ENCODE measurements around the gene CNTN1. TPM values are rescaled to one million over a fixed set of nuclear protein-coding genes. Genes with fewer than 3 reads are reported as not detected.

The CNTN1 gene
- total and polyA plus RNA-seq, 9 of the 15 experiments (the other 6 are each of a cell fraction or from before 2014, with no cell fraction given), result 0.16 TPM; not detected in 8

DNA sequence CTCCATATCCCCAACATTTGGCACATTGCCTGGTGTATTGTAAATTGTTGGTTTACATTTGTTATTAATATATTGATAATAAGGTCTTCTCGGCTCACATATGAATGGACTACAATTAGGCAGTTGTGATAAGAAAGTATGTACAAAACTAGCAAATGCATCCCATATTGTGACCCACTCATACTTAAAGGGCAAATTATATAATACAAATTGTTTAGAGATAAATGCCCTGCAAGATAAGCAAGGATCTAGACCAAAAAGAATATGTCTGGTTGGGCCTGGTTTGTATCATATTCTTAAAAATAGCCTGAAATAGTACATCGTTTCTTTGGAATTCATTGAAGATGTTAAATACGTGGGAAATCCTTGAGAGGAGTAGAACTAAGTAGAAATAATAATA is 151.3 kb downstream of the CNTN1 start:
- intact Hi-C loops (cut with micrococcal nuclease) (no loop called here), in situ Hi-C loops (cut with MboI) (no loop called here)
- Histone ChIP-seq H3K9ac (ENCODE audit: insufficient read depth in 1 of 2, low read depth in 2 of 2, low read length in 2 of 2) (no peak overlapping the region), H3K9me1 (ENCODE audit: control insufficient read depth, insufficient read depth, low read length) (no peaks in the 10 kb centered on the region), H3K36me3 (ENCODE audit: control insufficient read depth, insufficient read depth, low read length) (no peaks in the 10 kb centered on the region), H3K4me2 (ENCODE audit: insufficient read depth, low read length) (no peak overlapping the region), H3K4me3 (no peak overlapping the region), H2AFZ (ENCODE audit: low read depth, low read length) (no peak overlapping the region), H3K27ac (ENCODE audit: extremely low read depth, low read depth, low read length) (no peak overlapping the region), H4K20me1 (replicated peaks; ENCODE audit: control insufficient read depth, insufficient read depth, low read length) (no peaks in the 10 kb centered on the region), H3K4me1 (replicated peaks in 1 of 2; ENCODE audit: control insufficient read depth in 2 of 2, insufficient read depth in 2 of 2, low read length in 2 of 2) (no peaks in the 10 kb centered on the region), H3K27me3 (ENCODE audit: control insufficient read depth in 2 of 2, insufficient read depth in 2 of 2, low read length in 2 of 2) (no peaks in the 10 kb centered on the region), H3K9me3 (replicated peaks; ENCODE audit: control insufficient read depth, insufficient read depth, low read depth, low read length) (no peaks in the 10 kb centered on the region), H3K79me2 (ENCODE audit: control insufficient read depth, insufficient read depth, low read length) (no peaks in the 10 kb centered on the region)
- FAIRE-seq (no peak), DNase-seq (ENCODE audit: extremely low read depth in 1 of 4, low spot score in 3 of 4) (no peak), ATAC-seq (no peak)
- TF ChIP-seq MTA3 (IDR thresholded peaks at IDR 0.05; ENCODE audit: borderline replicate concordance) (no peak), ATF3 (IDR thresholded peaks at IDR 0.05) (no peak), ATF3 (CRISPR knock-in tag; conservative IDR thresholded peaks at IDR 0.05) (no peak), HDAC8 (tag; IDR thresholded peaks at IDR 0.05) (no peak), ZNF384 (IDR thresholded peaks at IDR 0.05; ENCODE audit: low read depth, low read length) (no peak), GATA2 (CRISPR knock-in tag; IDR thresholded peaks at IDR 0.05) (no peak)
- TF ChIP-seq, protein P1, sequence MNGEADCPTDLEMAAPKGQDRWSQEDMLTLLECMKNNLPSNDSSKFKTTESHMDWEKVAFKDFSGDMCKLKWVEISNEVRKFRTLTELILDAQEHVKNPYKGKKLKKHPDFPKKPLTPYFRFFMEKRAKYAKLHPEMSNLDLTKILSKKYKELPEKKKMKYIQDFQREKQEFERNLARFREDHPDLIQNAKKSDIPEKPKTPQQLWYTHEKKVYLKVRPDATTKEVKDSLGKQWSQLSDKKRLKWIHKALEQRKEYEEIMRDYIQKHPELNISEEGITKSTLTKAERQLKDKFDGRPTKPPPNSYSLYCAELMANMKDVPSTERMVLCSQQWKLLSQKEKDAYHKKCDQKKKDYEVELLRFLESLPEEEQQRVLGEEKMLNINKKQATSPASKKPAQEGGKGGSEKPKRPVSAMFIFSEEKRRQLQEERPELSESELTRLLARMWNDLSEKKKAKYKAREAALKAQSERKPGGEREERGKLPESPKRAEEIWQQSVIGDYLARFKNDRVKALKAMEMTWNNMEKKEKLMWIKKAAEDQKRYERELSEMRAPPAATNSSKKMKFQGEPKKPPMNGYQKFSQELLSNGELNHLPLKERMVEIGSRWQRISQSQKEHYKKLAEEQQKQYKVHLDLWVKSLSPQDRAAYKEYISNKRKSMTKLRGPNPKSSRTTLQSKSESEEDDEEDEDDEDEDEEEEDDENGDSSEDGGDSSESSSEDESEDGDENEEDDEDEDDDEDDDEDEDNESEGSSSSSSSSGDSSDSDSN (IDR thresholded peaks at IDR 0.05; ENCODE audit: borderline replicate concordance in 1 of 2, low read depth in 2 of 2, low read length in 2 of 2), result no peak
- TF ChIP-seq, protein P2, sequence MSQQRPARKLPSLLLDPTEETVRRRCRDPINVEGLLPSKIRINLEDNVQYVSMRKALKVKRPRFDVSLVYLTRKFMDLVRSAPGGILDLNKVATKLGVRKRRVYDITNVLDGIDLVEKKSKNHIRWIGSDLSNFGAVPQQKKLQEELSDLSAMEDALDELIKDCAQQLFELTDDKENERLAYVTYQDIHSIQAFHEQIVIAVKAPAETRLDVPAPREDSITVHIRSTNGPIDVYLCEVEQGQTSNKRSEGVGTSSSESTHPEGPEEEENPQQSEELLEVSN (IDR thresholded peaks at IDR 0.05; ENCODE audit: borderline replicate concordance in 1 of 2, extremely low read depth in 1 of 2, insufficient read depth in 1 of 2, insufficient read length in 1 of 2, low read depth in 1 of 2, low read length in 1 of 2, poor library complexity in 1 of 2, severe bottlenecking in 1 of 2), result no peak
- POLR2A ChIA-PET, result interaction anchor here (0.6 kb wide), 1 partner anchor 1918 kb away, joined by 3 read pairs; no protein-coding TSS in a partner anchor
- WGBS (ENCODE audit: insufficient coverage, low coverage, missing lambda C conversion rate), result 2% methylated on average over 3 of the region's 3 CpGs
- BruUV-seq (replicated peaks), result no TSS peak
- CTCF ChIA-PET (ENCODE audit: low intra/inter-chr PET ratio), result no interaction called here
